GM12865 (cell line): ENCODE data around the gene MRPL22.

Experiments
- DNase-seq: peaks from one replicate; pipeline ENCODE4 v3.0.0; 2010; ENCODE audit warnings: low read depth
- H3K4me3 ChIP-seq: 2 replicates; pipeline ENCODE4 v1.5.1; 2011; ENCODE audit warnings: mild to moderate bottlenecking, low read depth, low read length, control low read depth
- CTCF ChIP-seq: IDR thresholded peaks from 2 replicates; pipeline ENCODE4 v1.5.1; 2011; ENCODE audit warnings: low read length, control low read depth, low read depth, inconsistent platforms; ENCODE audit not compliant: insufficient read depth; ENCODE audit errors: missing control alignments

The MRPL22 gene

GRCh38 chr5:154943527-154943926, 2.7 kb downstream of the MRPL22 start:
- no peak for DNase-seq
- no peak for TF ChIP-seq CTCF
- H3K4me3 ChIP-seq = no peak overlapping the region

- H3K4me3 ChIP-seq = no peak overlapping the region
- no peak for DNase-seq
- TF ChIP-seq CTCF = no peak
Observed at GRCh38 chr5:154944716-154945115, 3.8 kb downstream of the MRPL22 start.

- H3K4me3 ChIP-seq = no peak overlapping the region
- peak; percentile 42 for TF ChIP-seq CTCF
- DNase-seq = peak; percentile 20
Observed at GRCh38 chr5:154945695-154946301, 4.9 kb downstream of the MRPL22 start.

- H3K4me3 ChIP-seq = no peak overlapping the region
- DNase-seq = no peak
- TF ChIP-seq CTCF = no peak
Observed at GRCh38 chr5:154947778-154948177, 6.9 kb downstream of the MRPL22 start.

- no peak for TF ChIP-seq CTCF
- DNase-seq = no peak
- no peak overlapping the region for H3K4me3 ChIP-seq
Observed at GRCh38 chr5:154948313-154948712, 7.4 kb downstream of the MRPL22 start.

GRCh38 chr5:154949781-154950180, 8.9 kb downstream of the MRPL22 start:
- no peak overlapping the region for H3K4me3 ChIP-seq
- no peak for DNase-seq
- no peak for TF ChIP-seq CTCF

GRCh38 chr5:154956712-154957111, 15.8 kb downstream of the MRPL22 start:
- DNase-seq = no peak
- no peak for TF ChIP-seq CTCF
- no peak overlapping the region for H3K4me3 ChIP-seq
